ENCODE measurements around the gene PRSS1.
"Not testable (repeated sequence)": the region's sequence is repeated elsewhere in the genome, so short reads cannot be mapped to it uniquely, and the experiment has no call there.

PRSS1 gene

DNA sequence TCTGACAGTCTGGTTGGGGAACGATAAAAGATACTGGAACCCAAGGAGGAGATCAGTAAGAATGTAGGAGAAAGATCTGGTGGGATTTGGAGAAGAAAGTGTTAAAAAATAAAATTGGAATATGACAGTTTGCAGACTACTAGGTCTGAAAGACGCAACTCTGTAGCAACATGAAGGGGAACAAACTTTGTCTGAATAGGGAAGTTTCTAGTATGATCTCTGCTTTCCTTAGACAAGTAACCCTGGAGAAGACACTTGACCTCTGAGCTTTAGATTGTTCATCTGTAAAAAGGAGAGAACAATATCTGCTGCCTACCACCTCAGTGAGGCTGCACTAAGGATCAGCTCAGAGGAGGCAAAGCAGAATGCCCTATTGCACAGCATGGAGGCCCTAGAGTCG, 3.0 kb upstream of the PRSS1 start:
- no peak for DNase-seq (ENCODE audit: low read depth in 2 of 2)

DNA sequence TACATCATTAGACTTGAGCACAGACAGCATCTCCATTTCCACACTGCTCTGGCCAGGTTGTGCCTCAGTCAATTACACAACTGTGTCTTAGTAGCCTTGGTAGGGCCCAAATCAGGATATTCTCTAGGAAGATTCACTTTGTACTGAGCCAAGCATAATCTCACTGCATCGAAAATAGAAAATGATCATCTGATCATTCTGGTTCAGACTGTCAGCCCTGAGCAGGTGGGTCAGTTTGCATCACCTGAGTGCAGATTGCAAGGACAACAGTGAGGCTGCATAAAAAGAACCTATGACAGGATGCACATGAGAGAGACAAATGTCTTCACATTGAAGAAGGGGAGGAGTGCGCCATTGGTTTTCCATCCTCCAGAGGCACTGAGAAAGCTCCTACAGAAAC, 862 bp upstream of the PRSS1 start:
- DNase-seq (ENCODE audit: low read depth in 2 of 2), result not testable (repeated sequence)

DNA sequence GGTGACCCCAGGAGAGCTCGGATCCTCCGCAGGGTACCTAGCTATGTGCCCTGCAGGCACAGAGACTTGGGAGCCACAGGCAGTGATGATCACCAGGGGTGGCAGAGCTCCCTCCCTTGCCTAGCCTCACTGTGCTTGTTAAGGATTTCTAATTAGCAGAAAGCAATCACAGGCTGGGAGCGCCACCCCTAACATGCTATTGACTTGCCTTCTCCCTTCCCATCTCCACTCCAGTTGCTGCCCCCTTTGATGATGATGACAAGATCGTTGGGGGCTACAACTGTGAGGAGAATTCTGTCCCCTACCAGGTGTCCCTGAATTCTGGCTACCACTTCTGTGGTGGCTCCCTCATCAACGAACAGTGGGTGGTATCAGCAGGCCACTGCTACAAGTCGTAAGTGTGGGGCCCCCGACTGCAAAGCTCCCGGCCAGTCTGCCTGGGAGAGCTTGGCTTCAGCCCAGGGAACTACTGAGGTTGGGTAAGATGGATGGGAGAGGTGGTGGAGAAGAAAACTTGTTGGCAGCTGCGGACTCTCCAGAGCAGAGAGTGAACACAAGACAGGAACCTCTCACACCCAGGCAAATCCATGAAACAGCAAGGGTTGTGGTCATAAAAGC, 1.2 kb downstream of the PRSS1 start:
- no peak for DNase-seq (ENCODE audit: low read depth in 2 of 2)

DNA sequence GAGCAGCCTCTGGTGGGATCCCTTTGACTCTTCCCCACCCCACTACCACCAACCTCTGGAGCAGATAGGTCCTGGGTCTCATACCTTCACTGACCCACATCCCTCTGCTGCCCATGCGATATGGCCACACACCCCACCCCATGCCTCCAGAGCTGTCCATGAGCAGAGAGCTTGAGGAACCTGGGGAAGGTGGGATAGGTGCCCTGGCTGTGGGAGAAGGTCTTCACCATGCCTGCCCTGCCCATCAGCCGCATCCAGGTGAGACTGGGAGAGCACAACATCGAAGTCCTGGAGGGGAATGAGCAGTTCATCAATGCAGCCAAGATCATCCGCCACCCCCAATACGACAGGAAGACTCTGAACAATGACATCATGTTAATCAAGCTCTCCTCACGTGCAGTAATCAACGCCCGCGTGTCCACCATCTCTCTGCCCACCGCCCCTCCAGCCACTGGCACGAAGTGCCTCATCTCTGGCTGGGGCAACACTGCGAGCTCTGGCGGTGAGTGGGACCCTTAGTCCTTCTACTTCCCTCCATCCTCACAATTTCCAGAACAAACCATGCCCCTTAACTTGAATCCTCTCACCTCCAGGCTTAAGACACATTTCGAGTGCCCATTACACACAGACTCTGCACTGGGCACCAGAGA, 2.4 kb downstream of the PRSS1 start:
- not testable (repeated sequence) for DNase-seq (ENCODE audit: low read depth in 2 of 2)

DNA sequence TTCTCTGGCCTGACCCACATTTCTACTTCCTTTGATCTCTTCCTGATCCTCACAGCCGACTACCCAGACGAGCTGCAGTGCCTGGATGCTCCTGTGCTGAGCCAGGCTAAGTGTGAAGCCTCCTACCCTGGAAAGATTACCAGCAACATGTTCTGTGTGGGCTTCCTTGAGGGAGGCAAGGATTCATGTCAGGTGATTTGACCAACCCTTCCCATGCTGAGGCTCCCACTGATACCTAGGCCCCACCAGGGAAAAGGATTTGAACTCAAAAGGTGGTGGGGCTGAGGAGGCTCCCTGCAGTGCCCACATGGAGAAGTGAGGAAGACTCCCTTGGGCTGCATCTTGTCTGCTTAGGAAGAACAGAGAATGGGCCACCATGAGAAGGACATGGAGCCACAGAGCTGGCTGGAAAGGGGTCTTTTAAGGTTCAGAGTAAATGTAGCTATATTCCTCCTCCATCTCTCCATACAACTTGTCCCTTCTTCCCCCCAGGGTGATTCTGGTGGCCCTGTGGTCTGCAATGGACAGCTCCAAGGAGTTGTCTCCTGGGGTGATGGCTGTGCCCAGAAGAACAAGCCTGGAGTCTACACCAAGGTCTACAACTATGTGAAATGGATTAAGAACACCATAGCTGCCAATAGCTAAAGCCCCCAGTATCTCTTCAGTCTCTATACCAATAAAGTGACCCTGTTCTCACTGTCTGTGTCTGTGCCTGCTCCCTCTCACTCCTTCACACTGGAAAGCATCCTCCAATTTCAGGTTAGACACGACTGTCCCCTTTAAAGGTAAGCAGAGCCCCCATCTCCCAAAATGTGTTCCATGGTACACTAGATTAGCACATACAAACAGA, 3.3 kb downstream of the PRSS1 start:
- DNase-seq (ENCODE audit: low read depth in 2 of 2), result no peak

DNA sequence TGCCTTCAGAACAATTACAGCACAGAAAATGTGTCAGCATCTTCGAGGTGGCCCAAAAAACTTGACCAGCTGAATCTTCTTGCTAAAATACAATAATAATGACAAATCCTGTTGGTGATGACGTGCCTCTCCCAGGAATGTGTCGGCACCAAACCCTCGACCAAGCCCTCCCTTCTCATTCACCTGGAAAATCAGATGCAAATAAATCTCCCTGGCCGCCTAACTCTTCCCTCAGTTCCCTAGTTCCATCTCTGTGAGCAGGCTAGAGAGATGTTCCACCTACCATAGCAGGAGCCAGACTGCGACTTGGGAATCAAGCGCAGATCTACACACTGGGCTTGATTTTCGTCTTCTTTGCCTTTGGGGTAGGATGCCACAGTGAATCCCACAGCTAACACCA, 4.1 kb downstream of the PRSS1 start:
- no peak for DNase-seq (ENCODE audit: low read depth in 2 of 2)

DNA sequence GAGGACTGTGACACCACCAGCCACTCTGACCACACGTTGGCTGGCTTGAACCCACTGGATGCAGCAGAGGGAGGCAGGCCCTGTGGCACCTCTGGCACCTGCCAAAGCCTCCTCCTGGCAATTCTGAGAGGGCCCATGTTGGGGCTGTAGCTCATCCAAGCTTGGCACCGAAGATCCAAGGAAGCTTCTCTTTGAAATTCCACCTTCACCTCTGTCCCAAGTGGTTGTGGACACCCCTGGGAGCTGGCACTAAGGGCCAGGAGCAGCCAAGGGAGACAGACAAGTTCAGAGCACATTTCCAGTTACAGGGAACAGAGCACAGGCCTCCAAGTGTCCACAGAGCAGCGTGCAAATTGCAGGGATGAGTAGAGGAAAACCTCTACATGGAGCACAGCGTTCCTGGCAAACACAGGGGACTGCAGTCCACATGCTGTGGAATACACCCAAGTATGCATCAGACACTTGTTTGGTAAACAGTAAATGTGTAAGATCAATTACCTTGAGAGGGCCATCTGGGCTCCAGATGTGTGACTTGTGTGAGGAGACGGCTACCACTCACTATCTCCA, 4.7 kb downstream of the PRSS1 start:
- not testable (repeated sequence) for DNase-seq (ENCODE audit: low read depth in 2 of 2)

DNA sequence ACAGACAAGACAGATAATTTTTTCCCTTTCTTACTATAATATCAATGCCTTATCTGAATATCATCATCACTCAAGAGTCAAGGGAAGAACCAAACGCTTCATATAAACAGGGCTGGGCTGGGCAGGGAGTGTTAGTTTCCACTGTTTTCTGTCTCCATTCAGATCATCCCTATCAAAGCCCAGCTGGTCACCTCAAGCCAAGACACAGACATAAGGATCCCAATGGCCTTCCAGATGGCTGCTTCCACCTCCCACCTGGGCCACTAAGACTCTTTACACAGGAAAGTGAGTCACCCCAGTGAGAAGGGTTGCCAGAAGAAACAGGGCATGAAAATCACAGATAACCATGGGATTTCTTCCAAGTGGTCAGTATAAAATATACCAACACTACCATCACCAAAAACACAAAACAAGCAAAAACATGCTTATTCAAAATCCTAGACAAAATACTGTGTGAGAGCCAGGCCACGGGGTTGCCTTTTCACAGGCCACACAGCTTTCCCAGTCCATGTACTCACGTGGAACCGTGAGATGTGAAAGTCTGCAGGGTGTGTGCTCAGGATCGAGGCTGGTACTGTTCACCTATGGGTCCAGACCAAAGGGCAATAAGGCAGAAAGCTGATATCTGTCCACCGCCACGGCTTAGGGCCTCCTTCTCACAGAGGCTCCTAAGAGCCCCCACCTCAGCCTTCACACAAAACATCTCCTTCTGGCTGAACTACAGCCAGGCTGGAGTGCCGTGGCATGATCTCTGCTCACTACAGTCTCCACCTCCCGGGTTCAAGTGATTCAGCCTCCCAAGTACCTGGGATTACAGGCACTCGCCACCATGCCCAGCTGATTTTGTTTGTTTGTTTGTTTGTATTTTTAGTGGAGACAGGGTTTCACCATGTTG, 5.7 kb downstream of the PRSS1 start:
- no peak for DNase-seq (ENCODE audit: low read depth in 2 of 2)

DNA sequence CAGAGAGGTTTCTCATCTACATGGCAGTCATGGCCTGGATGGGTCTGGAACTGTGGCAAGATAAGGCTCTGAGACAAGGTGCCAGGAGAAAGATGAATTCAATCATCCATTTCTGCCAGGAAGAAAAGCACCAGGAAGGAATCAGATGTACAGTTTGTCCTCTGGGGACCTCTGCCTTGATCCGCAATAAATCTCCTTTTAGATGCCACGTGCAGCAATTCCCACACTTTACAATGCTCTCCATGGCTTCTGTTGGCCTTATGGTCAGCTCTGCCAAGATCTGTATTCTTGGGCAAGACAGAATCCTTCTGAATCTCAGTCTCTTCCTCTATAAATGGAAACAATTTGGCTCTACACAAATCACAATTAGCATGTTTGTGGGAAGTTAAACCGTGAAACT, 9.0 kb downstream of the PRSS1 start:
- not testable (repeated sequence) for DNase-seq (ENCODE audit: low read depth in 2 of 2)

DNA sequence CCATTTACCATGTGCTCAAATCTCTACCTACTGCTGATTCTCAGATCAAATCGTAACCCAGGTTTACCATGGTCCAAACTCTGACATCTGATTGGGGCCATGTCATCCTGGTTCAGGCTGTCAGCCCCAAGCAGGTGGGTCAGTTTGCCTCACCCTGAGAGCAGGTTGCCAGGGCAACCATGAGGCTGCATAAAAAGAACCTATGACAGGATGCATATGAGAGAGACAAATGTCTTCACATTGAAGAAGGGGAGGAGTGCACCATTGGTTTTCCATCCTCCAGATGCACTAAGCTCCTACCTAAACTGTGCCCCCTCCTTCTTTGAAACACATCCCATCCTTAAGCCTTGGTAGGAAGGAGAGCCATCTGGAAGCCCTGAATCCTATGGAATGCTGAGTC, 10.2 kb downstream of the PRSS1 start:
- DNase-seq (ENCODE audit: low read depth in 2 of 2), result no peak

DNA sequence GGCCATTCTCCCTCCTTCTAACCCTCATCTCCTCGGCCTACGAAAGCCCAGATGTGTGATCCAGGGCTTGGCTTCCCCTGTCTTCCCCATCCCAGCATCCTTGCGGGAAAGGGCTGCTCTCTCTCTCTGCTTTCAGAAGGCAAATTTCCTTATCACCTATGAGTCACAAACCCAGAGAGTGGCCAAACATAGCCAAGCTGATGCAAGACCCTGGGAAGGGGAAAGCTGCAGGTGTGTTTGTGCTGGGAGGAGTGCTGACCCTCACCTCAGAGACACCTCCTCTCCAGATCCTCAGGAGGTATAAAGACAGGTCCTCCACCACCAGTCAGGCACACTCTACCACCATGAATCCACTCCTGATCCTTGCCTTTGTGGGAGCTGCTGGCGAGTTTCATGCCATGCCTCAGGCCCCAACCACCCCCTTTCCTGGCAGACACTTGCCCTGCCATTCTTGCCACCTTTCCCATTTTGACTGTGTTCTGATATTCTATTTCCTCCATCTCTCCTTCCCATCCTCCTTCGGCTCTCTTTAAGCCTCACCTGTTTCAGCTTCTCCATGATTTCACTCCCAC, 10.9 kb downstream of the PRSS1 start:
- no peak for DNase-seq (ENCODE audit: low read depth in 2 of 2)

DNA sequence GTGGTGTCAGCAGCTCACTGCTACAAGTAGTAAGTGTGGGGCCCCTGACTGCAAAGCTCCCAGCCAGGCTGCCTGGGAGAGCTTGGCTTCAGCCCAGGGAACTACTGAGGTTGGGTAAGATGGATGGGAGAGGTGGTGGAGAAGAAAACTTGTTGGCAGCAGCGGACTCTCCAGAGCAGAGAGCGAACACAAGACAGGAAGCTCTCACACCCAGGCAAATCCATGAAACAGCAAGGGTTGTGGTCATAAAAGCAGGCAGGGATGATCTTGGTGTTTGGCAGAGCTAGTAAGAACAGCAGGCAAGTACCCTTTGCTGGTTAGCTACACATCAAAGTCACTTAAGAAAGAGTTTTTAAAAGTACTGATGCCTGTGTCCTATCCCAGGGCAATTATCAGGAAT, 12.3 kb downstream of the PRSS1 start:
- DNase-seq (ENCODE audit: low read depth in 2 of 2), result not testable (repeated sequence)

DNA sequence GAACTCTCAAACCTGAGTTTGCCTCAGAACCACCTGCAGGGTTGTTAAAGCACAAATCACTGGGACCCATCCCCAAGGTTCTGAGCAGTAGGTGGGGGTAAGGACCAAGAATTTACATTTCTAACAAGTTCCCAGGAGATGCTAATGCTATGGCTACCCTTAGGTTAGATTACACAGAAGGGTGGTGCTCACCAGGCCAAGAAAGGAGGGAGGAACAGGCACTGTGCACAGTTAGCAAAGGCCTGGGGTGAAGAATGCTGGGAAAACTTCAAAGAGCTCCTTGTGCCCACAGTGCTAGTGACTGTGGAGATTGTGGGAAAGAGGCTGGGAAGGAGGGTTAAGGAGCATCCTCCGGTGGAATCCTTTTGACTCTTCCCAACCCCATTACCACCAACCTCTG, 12.8 kb downstream of the PRSS1 start:
- no peak for DNase-seq (ENCODE audit: low read depth in 2 of 2)

DNA sequence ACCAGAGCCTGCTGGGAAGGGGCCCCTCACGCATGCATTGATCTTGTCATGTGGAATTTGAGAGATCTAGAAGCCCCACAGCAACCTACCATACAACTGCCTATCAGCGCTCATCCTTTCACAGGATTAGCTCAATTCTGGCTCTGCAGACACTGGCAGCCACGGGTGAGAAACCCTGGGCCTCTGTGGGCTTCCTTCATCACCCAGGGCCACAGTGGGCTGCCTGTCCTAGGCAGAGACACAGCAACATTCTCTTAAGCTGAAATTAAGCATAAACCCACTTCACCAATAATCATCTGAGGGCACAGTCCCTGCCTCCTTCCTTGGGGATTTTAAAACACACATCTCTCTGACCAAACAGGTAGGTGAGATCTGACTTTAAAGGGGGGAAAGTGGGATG, 18.2 kb downstream of the PRSS1 start:
- DNase-seq (ENCODE audit: low read depth in 2 of 2), result no peak

DNA sequence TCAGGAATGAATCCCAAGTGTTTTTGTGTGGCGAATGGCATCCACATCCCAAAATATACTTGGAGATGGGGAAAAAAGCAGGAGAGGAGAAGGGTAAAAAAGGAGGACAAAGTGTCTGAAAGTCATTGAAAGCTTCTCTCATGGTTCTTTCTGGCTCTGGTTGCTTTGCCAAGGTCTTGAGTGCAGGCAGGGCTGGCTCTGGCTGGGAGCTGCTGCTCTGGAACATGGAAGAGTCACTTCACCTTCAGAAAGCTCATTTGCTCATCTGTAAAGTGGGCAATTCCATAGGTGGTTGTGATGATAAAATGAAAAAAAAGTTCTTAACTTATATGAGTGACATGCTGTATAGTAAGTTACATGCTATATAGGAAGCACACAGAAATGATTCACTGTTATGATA, 18.6 kb downstream of the PRSS1 start:
- no peak for DNase-seq (ENCODE audit: low read depth in 2 of 2)

DNA sequence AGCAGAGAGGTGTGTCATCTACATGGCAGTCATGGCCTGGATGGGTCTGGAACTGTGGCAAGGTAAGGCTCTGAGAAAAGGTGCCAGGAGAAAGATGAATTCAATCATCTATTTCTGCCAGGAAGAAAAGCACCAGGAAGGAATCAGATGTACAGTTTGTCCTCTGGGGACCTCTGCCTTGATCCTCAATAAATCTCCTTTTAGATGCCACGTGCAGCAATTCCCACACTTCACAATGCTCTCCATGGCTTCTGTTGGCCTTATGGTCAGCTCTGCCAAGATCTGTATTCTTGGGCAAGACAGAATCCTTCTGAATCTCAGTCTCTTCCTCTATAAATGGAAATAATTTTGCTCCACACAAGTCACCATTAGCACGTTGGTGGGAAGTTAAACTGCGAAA, 19.6 kb downstream of the PRSS1 start:
- DNase-seq (ENCODE audit: low read depth in 2 of 2), result not testable (repeated sequence)

DNA sequence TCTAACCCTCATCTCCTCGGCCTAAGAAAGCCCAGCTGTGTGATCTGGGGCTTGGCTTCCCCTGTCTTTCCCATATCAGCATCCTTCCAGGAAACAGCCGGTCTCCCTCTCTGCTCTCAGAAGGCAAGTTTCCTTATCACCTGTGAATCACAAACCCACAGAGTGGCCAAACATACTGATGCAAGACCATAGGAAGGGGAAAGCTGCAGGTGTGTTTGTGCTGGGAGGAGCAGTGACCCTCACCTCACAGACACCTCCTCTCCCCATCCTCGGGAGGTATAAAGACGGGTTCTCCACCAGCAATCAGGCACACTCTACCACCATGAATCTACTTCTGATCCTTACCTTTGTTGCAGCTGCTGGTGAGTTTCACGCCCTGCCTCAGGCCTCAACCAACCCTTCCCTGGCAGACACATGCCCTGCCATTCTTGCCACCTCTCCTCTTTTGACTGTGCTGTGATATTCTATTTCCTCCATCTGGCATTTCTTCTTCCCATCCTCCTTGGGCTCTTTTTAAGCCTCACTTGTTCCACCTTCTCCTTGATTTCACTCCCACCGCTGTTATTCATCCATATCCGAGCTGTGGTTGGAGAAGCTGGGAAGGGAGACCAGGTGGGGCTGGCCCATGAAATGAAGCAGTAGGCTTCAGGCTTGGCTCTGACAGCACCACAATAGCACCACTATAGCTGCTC, 21.5 kb downstream of the PRSS1 start, which contains the start of gene PRSS2:
Gene PRSS2, plus strand, starts transcription at position 310 of the 692 bp plus-strand sequence. Its CDS starts 13 bp downstream, at position 323.
- DNase-seq (ENCODE audit: low read depth in 2 of 2), result no peak

DNA sequence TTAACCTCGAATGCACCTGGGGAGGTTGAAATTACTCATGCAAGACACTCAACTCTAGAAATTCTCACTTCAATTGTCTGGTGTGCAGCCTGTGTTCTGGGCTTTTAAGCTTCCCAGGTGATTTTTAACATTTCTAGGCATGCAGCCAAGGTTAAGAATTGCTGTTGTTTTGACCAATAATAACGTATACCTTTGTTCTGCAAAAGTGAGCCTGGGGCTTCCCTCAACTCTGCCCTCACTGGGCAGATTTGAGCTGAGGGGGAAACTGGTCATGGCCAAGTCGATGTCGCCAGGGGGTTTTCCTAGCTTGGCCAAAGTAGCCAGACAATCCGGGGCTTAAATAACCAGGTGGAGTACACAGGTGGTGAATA, 22.1 kb downstream of the PRSS1 start:
- DNase-seq (ENCODE audit: low read depth in 2 of 2), result no peak

DNA sequence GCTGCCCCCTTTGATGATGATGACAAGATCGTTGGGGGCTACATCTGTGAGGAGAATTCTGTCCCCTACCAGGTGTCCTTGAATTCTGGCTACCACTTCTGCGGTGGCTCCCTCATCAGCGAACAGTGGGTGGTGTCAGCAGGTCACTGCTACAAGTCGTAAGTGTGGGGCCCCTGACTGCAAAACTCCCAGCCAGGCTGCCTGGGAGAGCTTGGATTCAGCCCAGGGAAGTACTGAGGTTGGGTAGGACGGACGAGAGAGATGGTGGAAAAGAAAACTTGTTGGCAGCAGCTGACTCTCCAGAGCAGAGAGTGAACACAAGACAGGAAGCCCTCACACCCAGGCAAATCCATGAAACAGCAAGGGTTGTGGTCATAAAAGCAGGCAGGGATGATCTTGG, 22.8 kb downstream of the PRSS1 start:
- DNase-seq (ENCODE audit: low read depth in 2 of 2), result no peak

DNA sequence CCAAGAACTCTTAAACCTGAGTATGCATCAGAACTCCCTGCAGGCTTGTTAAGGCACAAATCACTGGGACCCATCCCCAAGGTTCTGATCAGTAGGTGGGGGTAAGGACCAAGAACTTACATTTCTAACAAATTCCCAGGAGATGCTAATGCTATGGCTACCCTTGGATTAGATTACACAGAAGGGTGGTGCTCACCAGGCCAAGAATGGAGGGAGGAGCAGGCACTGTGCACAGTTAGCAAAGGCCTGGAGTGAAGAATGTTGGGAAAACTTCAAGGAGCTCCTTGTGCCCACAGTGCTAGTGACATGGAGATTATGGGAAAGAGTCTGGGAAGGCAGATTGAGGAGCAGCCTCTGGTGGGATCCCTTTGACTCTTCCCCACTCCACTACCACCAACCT, 23.4 kb downstream of the PRSS1 start:
- no peak for DNase-seq (ENCODE audit: low read depth in 2 of 2)

DNA sequence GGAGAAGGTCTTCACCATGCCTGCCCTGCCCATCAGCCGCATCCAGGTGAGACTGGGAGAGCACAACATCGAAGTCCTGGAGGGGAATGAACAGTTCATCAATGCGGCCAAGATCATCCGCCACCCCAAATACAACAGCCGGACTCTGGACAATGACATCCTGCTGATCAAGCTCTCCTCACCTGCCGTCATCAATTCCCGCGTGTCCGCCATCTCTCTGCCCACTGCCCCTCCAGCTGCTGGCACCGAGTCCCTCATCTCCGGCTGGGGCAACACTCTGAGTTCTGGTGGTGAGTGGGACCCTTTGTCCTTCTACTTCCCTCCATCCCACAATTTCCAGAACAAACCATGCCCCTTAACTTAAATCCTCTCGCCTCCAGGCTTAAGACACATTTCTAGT, 24.0 kb downstream of the PRSS1 start:
- DNase-seq (ENCODE audit: low read depth in 2 of 2), result no peak

Measured in stimulated activated CD8-positive, alpha-beta memory T cell treated with anti-CD3 and anti-CD28 coated beads, Interleukin-2, amount 100 ng/mL, for 48 hours (primary cell).